IPS-NIHi7 (cell line): ENCODE data around the gene UNC13B.
"Not testable (repeated sequence)": the region's sequence is repeated elsewhere in the genome, so short reads cannot be mapped to it uniquely, and the experiment has no call there.

ENCODE experiments used
- DNase-seq: peaks from one replicate; pipeline ENCODE4 v3.0.0; 2012; ENCODE audit warnings: mixed read lengths; ENCODE audit errors: extremely low spot score

UNC13B gene

DNA sequence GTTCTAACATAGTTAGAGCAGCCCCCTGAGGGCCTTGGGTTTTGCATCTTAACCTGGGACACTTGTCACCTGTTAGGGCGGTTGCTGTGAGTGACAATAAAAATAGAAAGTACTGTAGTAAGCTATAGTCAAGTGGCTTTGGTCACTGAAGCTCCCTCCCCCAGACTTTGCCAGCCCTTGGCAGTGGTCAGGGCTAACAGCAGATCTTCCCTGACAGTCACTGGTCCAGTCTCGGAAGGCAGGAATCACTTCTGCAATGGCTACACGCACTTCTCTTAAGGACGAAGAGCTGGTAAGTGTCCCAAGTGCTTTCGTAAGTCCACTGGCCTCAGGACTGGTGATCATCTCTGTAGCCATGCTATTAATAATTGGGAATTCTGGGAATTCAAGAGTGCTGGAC, 213.1 kb downstream of the UNC13B start:
- no peak for DNase-seq

DNA sequence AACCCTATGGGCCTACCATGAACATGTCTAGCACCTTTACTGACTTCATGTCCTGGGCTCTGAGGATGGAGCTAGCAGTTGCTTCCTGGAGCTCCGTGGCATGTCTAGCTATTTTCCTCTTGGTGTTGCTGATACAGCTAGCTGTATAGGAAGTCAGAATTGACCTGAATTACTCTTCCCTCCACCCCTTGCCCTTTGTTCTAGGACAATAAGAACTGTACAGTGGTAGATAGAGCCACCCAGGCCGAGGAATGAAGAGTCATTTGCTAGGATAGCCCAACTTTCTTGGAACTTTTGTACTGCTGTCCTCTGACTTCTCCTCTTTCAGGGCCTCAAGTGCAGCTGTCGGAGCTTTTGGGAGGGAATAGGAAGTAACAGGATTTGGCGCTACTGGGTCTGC, 218.2 kb downstream of the UNC13B start:
- no peak for DNase-seq

DNA sequence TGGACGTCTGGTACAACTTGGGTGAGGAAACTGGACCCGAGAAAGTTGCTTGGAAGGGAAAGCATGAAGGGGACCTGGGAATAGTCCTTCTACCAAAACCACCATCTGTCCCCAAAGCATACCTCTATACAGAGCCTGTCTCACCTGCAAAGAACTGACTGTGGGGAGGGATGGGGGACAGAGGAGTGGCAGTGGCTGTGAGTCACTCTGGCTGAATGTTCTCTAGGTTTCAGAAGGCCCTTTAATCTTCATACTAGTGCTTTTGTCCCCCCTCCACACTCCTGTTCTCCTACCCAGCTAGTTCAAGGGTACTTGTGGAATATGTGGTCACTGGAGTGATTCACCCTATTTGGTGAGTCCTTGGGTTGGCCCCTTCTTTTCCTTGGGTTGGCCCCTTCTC, 218.8 kb downstream of the UNC13B start:
- DNase-seq: no peak

DNA sequence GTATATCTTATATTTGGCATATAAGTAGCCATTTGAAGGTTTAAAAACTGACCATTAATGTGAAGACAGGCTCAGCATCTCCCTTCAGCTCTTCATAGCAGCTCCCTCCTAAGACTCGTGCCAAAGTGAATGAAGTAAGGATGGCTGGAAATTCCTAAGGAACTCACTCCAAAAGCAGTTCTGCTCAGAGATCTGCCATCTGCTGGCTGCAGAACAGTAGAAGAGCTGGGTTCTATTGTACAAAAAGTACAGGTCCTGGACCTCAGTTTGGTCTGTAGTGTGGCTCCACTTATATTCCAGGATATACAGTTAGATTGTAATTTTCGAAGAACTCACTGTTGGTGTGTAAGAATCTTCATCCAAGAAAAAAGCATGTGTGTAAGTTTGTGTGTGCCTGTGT, 223.2 kb downstream of the UNC13B start:
- no peak for DNase-seq

DNA sequence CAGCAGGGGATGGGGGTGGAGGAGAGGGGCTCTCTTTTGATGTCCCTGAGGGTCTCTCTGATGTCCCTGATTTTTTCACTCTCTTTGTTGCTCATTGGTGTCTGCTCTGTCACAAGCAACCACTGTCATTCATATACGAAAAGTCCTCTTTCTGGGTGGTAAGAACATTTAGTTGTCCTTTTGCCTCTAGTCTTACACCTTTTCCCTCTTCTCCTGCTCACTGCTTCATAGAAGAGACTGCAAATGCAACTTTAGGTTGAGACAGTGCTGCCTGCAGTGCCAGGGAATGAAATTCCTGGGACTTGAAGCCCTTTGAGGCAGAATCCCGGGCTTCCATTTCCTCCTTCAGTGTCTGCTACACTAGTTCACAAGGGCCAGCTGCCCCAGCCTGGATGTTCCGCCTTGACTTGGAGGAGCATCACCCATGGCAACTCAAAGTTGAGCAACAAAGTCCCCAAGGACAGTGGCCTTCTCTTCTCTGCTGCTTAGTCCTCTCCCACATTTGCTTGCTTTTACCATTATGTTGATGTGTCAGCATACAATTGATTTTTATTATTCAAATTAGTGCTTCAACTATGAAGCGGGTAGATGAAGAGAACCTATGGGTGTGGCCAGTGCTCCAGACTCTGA, 233.4 kb downstream of the UNC13B start:
- DNase-seq: no peak

DNA sequence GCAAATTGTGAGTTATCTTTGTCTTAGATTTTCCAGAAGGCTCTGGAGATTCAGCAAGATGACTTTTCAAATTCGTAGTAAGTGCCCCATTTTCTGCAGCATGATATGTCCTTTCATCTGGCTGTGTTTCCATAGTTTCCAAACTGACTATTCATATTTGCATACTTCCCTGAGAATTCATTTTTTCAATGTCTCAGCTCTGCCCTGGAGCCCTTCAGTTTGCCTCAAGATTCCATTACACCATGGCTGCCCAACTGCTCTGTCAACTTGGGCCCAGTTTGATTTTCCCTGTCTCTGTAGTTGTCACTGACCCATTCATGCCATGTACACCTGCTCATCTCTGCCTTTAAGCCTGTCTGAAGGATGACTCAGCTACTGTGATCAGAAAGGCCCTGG, 233.9 kb downstream of the UNC13B start:
- DNase-seq: no peak

DNA sequence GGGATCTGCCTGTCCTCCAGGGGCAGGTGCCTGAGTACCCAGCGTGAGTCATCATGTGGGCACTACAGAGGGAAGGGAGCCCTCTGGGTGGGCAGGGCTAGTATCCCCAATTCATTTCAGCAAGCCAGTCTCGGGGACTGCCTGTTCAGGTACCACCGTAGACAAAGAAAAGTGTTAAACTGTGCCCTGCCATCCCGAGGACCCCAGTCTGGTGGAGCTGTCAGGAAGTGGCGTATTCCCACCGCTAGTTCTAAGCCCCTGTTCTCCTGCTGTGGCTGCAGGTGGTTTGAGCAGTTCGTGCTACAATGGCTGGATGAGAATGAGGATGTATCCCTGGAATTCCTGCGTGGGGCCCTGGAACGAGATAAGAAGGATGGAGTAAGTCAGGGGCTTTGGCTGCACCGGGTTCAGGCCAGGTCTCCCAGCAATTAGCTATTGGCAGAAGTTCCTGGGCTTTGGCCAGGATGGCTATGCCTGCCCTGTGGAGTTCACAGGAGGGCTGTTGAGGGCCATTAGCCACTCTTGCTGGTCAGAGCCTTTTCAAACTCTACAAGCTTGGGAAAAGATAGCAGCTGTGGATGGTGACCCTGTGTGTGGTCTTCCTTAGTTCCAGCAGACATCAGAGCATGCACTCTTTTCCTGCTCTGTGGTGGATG, 234.9 kb downstream of the UNC13B start:
- no peak for DNase-seq

DNA sequence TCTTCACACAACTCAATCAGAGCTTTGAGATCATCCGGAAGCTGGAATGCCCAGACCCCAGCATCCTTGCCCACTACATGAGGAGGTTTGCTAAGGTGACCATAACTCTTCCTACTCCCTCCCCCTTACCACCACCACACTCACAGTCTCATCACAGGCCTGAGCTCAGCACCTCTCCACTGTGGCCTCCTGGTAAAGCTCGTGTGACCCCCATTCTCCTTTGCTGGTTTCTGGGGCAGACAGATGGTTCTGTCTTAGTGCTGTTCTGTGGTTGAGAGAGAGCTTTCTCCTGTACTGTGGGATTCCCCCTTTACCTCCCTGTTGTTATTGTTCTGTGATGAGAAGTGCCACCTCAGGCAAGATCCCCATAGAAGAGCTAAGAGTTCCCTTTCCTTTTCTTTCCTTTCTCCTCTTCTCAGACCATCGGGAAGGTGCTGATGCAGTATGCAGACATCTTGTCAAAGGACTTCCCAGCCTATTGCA, 235.4 kb downstream of the UNC13B start:
- DNase-seq: no peak

DNA sequence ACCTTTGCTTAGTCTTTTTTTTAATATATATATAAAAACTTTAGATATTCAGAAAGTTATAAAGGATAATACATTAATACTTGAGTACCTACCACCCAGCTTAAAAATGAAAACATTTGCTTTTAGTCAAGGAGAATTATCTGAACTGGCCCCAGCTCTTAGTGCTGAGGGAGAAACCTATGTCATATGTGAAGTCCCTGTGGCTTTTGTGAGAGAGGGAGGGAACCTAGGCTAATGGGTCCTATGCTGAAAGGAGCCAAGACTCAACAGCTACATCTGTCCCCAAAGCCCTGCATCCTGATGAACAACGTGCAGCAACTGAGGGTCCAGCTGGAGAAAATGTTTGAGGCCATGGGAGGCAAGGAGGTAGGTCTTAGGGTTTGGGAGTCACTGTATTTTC, 236.1 kb downstream of the UNC13B start:
- DNase-seq: no peak

DNA sequence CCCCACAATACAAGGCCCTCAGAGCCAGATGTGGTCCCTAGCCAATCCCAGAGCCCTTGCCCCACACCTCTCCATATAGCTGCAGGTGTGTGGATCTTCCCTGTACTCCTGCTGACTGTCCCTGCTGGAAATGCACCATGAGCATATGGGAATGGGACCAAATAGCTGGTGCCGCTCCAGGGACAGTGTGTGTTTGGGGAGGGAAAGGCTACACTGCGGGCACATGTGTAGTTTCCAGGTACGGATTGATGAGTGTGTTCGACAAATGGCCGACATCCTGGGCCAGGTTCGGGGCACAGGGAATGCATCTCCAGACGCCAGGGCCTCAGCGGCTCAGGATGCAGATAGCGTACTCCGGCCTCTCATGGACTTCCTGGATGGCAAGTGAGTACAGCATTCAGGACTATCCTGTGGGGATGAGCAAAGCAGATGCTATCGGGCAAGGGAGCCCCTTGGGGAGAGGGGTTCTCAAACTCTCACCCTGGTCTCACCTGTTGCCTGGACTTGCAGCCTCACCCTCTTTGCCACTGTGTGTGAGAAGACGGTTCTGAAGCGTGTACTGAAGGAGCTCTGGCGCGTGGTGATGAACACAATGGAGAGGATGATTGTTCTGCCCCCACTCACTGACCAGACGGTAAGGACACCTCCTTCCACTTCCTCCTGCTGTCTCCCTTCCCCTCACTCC, 237.0 kb downstream of the UNC13B start:
- no peak for DNase-seq

DNA sequence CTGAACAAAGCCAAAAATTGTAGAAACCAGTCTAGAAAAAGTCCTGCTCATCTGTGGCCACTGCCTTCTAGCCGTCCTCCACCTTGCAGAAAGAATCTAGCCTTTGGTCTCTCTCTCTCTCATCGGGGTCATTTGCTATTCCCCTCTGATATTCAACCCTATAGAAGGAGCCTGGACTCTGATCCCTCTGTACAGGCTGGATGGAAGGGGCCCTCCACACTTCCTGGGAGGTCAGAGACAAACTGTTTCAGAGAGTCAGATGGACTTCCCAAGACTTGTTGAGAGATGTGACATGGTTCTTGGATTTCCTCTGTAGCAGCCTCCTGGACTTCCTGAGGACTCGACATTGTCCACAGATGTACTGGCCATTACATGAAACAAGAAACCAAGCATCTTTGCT, 243.1 kb downstream of the UNC13B start:
- no peak for DNase-seq

DNA sequence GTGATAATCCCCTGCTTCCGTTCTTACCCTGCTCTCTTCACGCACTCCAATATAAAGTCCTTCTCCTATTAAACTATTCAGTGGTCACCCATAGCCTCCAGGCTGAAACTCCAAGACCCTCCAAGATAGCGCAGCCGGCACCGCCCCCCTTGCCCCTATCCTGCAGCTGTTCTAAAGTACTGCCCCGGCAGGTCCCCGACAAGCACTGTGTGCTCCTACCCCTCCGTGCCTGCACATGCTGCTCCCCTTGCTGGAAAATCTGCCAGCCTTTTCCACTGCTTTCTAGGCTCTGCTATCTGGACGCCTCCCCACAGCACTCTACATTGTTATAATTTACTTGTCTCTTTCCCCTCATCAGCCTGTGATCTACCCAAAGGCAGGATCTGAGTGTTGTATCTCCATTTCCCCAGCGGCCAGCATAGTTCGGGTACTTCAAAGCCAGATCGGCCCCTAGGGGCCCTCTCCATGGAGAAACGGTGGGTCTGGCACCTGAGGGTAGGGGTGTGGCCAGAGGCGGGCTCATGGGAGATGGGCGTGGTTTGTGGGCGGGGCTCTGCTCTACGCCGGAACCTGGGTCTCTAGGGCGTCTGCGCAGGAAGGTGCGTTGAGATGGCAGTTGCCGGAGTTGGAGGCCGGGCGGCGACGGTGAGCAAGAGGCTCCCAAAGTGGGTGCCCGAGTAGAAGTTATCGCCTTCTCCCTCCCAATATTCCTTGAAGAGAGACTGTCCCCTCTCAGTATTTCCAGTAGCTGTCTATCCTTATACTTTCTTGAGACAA, 244.6 kb downstream of the UNC13B start:
- peak; percentile 98 for DNase-seq

DNA sequence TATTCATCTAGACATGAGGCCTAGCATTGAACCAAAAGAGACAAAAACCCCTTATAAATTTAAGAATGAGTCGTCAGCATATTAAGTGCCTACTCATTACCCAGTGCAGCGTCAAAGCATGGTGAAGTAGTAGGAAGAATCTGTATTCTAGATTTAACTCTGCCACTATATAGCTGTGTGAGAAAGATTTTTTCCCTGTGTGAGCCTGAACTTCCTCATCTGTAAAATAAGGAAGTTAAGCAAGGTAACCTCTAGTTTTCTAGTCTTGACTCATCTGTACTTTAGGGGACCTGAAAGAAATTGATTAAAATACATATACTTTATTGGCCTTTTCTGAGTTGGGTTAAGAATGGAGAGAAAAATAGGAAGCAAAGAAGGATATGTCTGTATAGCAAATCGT, 246.0 kb downstream of the UNC13B start:
- no peak for DNase-seq

DNA sequence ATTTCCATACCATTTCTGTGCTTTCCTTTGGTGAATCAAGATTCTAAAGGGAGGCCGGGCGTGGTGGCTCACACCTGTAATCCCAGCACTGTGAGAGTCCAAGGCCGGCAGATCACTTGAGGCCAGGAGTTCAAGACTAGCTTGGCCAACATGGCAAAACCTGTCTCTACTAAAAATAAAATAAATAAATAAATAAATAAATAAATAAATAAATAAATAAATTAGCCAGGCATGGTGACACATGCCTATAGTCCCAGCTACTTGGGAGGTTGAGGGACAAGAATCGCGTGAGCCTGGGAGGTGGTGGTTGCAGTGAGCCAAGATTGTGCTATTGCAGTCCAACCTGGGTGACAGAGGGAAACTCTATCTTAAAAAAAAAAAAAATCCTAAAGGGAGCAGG, 247.6 kb downstream of the UNC13B start:
- DNase-seq: not testable (repeated sequence)

DNA sequence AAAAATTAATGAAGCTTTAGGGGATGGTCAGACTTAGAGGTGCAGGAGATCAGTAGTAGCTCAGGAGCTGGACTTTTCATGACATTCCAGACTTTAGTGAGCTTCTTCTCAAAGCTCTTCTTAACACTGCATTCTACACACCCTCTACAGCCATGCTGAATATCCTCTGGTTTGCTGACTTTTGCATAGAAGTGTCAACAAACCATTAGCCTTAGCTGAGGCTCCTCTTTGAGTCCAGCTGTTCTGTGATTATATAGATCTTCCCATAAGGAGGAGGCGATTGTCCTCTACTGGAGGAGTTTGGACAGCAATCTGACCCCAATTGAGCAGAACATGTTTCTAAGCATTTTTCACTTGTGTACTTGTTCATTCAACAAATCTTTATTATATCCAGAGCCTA, 253.1 kb downstream of the UNC13B start:
- DNase-seq: no peak

DNA sequence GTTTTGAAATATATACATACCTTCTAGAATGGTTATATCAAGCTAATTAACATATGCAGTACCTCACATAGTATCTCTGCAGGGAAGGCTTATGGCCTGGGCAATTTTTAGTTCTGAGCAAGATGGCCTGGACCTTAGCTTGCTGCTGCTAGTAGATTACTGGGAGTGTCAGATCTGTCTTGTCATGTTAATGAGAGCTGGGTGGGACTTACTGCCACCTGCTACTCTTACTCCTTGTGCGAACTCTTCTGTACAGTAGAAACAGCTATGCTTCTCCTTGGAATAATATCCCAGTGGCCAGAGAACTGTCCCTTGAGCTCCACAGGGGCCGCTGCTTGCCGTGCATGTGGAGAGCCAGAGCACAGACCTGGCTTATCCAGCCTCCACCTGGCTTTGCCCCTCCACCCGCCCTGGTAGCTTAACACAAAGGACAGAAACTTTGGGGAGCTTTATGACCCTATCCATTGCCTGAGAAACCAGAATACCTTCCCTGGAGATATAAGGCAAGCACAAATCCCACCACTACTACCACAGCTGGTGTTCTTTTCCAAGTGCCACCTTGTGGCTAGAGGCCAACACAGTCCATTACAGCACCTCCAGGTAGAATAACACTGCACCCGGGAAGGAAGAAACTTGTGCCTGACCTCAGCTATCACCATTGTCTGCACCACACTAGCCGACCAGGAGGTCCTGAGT, 253.7 kb downstream of the UNC13B start:
- DNase-seq: peak; percentile 39

DNA sequence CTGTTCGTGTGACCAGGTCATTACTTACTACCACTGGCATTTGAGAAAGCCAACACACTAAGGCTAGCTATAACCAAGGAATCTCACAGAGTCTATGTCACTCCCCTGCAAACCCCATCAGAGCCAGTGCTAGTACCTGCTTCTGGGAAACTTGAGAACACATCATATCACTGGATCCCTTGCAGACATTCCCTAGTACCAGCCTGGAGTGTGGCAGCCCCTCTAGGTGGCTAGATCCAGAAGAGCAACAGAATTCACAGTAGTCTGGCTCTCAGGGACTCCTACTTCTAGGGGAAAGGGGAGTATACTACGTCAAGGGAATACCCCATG, 254.3 kb downstream of the UNC13B start:
- DNase-seq: no peak

DNA sequence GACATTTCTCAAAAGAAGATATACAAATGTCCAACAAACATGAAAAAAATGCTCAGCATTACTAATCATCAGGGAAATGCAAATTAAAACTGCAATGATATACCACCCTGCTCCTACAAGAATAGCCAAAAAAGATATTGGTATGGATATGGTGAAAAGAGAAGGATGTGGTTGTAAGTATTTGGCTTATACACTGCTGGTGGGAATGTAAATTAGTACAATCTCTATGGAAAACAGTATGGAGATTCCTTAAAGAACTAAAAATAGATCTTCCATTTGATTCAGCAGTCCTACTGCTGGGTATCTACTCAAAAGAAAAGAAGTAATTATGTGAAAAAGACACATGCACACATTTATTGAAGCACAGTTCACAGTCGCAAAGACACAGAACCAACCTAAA, 260.5 kb downstream of the UNC13B start:
- no peak for DNase-seq

DNA sequence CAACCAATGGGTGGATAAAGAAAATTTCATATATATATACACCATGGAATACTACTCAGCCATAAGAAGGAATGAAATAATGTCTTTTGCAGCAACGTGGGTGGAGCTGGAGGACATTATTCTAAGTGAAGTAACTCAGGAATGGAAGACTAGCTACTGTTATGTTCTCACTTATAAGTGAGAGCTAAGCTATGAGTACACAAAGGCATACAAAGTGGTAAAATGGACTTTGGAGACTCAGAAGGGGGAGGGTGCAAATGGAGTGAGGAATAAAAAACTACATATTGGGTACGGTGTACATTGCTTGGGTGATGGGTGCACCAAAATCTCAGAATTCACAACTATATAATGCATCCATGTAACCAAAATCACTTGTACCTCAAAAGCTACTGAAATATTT, 260.9 kb downstream of the UNC13B start:
- DNase-seq: no peak

DNA sequence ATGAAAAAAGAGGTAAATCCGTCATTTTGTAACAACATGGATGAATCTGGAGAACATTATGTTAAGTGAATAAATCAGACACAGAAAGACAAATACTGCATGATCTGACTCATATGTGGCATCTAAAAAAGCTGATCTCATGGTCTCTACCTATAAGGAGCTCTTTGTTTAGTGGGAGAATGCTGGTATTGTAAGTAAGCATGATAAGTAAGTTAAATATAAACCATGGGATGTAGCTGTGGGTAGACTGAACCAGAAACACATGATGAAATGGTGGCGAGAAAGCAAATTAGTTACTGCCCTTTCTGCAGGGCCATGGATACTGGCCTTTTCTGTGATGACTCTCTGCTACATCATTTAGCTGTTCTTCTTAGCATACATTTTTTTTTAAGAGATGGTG, 261.7 kb downstream of the UNC13B start:
- no peak for DNase-seq

DNA sequence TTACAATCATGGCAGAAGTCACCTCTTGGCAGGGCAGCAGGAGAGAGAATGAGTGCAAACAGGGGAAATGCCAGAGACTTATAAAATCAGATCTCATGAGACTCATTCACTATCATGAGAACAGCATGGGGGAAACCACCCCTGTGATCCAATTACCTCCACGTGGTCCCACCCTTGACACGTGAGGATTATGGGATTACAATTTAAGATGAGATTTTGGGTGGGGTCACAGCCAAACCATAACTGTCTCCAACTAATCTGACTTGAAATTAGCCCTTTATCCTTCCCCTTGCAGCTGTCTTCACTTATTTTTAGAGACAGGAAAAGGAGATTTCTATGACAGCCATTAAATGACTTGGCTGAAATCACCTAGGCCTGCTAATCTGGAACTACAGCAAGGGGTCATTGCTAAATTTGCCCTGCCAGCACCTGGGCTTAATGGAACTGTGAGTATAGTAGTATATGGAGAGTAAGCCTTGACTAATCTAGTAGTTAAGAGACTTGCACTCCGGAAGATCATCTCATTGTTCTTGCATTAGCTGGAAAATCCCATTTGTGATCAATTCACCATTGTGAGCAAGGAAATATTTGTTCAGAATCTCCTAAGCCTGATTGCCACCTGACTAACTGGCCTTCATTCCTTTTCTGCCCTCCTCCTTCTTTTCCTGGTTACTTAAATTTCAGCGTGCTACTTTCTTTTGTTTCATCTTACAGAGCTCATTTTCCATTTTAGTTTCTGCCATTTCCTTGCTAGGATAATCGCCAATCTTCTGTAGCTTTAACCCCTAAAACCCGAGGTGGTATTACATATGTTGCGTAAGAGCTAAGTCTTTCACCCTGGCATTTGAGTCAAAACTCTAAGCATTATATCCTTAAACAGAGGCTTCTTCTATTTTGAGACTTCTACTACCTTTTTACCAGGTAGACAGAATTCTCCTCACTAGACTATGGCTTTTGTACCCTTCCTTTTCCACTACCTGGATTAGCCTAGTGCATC, 262.8 kb downstream of the UNC13B start:
- DNase-seq: no peak
